Lung (tissue), 13 donors: ENCODE results near the gene RNF220. TPM values are rescaled to one million over a fixed set of nuclear protein-coding genes. Genes with fewer than 3 reads are reported as not detected.

Experiments used
- ATAC-seq: fragments of 200-7000 bp; cut with Tn5 transposase; one replicate; pipeline ENCODE4 v1.9.1; 2020; ENCODE audit warnings: moderate number of reproducible peaks; ENCODE audit not compliant: insufficient read depth, low FRiP score
- DNase-seq, 3 donors: peaks; one replicate each; pipeline ENCODE4 v3.0.0-alpha.2; 2013 to 2017
- H3K27ac ChIP-seq, 2 donors: one replicate each; pipeline ENCODE4 v1.5.1; 2013; ENCODE audit warnings: mild to moderate bottlenecking in 2 of 2, moderate library complexity in 2 of 2, control low read depth in 1 of 2, inconsistent platforms in 1 of 2, low read depth in 1 of 2, low read length in 1 of 2
- H3K27me3 ChIP-seq, 3 donors: one replicate each; pipeline ENCODE4 v1.5.1; 2013; ENCODE audit warnings: low read length in 2 of 3; ENCODE audit not compliant: control insufficient read depth in 3 of 3, insufficient read depth in 3 of 3
- H3K36me3 ChIP-seq, 4 donors: one replicate each; pipeline ENCODE4 v1.5.1; 2013; ENCODE audit warnings: low read length in 4 of 4, mild to moderate bottlenecking in 1 of 4, moderate library complexity in 1 of 4; ENCODE audit not compliant: control insufficient read depth in 4 of 4, insufficient read depth in 4 of 4
- H3K4me1 ChIP-seq, 5 donors: one replicate each; pipeline ENCODE4 v1.5.1; 2013; ENCODE audit warnings: low read length in 5 of 5, mild to moderate bottlenecking in 2 of 5, moderate library complexity in 1 of 5; ENCODE audit not compliant: control insufficient read depth in 5 of 5, insufficient read depth in 5 of 5
- H3K4me3 ChIP-seq: one replicate; pipeline ENCODE4 v1.5.1; 2013; ENCODE audit warnings: mild to moderate bottlenecking, control low read depth, moderate library complexity
- H3K9ac ChIP-seq, 2 donors: one replicate each; pipeline ENCODE4 v1.5.1; 2013; ENCODE audit warnings: low read length in 2 of 2, control low read depth in 1 of 2; ENCODE audit not compliant: insufficient read depth in 1 of 2
- H3K9me3 ChIP-seq, 4 donors: one replicate each; pipeline ENCODE4 v1.5.1; 2013; ENCODE audit warnings: low read length in 3 of 4, mild to moderate bottlenecking in 1 of 4, moderate library complexity in 1 of 4; ENCODE audit not compliant: control insufficient read depth in 4 of 4, insufficient read depth in 3 of 4
- CTCF ChIP-seq: IDR thresholded peaks from 2 replicates; pipeline ENCODE4 v1.5.1; 2012; ENCODE audit warnings: mild to moderate bottlenecking; ENCODE audit errors: control extremely low read depth, extremely low read depth
- WGBS, 2 donors: extraction: QIAGEN DNeasy Blood & Tissue Kit; methylation state at CpG; one replicate each; pipeline ENCODE4 v1.1.7; 2013; 5-methylcytosine and 5-hydroxymethylcytosine counted together
- polyA plus RNA-seq, 2 donors: library from polyadenylated mRNA; stranded (reverse); fragments of 200-250 nt; gene quantifications; one replicate each; pipeline ENCODE4 v1.2.1, GENCODE V29; 2013
- small RNA-seq: library from RNA; depleted of rRNA; stranded (forward); fragments of <200 nt; gene quantifications from one replicate; pipeline ENCODE3, GENCODE V24; 2014; ENCODE audit warnings: low replicate concordance
- total RNA-seq, 2 donors: library from RNA; depleted of rRNA in 1 of 2; stranded (reverse); fragments of >200 nt in 1 of 2; gene quantifications; one replicate each; pipeline ENCODE4 v1.2.1, GENCODE V29; 2014 to 2021
- donor health status: control.
- donor health status: control.
- donor health status: Bipolar disorder and iron deficiency.
- donor health status: healthy.
- donor health status: DM: yes; HTN: yes; CAD: no.

RNF220 gene
- total and polyA plus RNA-seq, 4 donors, result 44.9 to 75.8 (median 69.5) TPM

- Histone ChIP-seq H3K9me3 (peaks cover 0 to 3% (median 0%) of the 10 kb centered on the region in 4 donors), H3K27ac (no peak overlapping the region), H3K9ac (no peak overlapping the region), H3K27me3 (no peaks in the 10 kb centered on the region), H3K36me3 (no peaks in the 10 kb centered on the region), H3K4me1 (peaks cover 0 to 4% (median 0%) of the 10 kb centered on the region in 5 donors), H3K4me3 (no peak overlapping the region)
- TF ChIP-seq CTCF, result no peak
- ATAC-seq, result no peak
- 61 to 64% methylated on average over 1 of the region's 1 CpG for WGBS, 2 donors
- DNase-seq, result peak in 1 of 3 donors; percentile 37
Measured at GRCh38 chr1:44700573-44700972, 295.5 kb downstream of the RNF220 start.

GRCh38 chr1:44701141-44701573 lies 296.1 kb downstream of the RNF220 start:
- DNase-seq (no peak), ATAC-seq (no peak)
- H3K4me1 ChIP-seq, result peaks cover 0 to 4% (median 0%) of the 10 kb centered on the region in 5 donors
- no peak overlapping the region for H3K9ac ChIP-seq
- H3K9me3 ChIP-seq, result peaks cover 0 to 3% (median 0%) of the 10 kb centered on the region in 4 donors
- no peak overlapping the region for H3K27ac ChIP-seq
- WGBS, 2 donors, result 70 to 81% methylated on average over 7 of the region's 7 CpGs
- TF ChIP-seq CTCF, result no peak
- H3K36me3 ChIP-seq, result no peaks in the 10 kb centered on the region
- H3K27me3 ChIP-seq, result no peaks in the 10 kb centered on the region
- no peak overlapping the region for H3K4me3 ChIP-seq

Small RNA genes lying within 50 kb of the gene (small RNA-seq; reads per million reads assigned to genes)
- not detected for gene MIR5584
- not detected for gene RNU6-369P

Other genes starting within 250 kb of the RNF220 start
- 10 to 100 TPM; 36.6 to 41.1 TPM for gene DMAP1, start 191.8 kb upstream of the RNF220 start, total RNA-seq
- gene DMAP1, start 191.8 kb upstream of the RNF220 start, polyA plus RNA-seq, result 10 to 100 TPM; 26.5 to 33.6 TPM
- gene ERI3, start 50.0 kb upstream of the RNF220 start, total RNA-seq, result 10 to 100 TPM; 41.7 to 56.2 TPM
- 10 to 100 TPM; 26.6 to 39.8 TPM for gene ERI3, start 50.0 kb upstream of the RNF220 start, polyA plus RNA-seq